ENCODE measurements around the gene CPEB4.

Gene CPEB4

DNA sequence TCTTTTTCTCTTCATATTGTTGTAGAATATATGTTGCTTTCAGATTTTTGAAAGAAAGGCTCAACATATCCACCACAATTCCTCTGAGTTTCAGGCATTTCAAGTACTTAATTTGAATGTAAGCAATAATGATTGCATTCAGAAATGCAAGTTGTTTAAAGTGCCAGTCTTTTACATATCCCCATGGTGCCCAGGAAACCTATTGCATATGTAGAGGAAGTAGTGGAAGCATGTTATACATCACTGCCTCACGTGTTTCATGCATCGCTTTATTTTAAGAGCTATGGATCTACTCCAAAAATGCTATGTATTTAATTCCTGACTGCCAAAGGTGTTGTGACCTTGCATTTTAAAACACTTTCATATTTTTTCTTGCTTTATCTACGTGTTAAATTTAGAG lies 28.1 kb downstream of the CPEB4 start:
- FAIRE-seq, result no peak

DNA sequence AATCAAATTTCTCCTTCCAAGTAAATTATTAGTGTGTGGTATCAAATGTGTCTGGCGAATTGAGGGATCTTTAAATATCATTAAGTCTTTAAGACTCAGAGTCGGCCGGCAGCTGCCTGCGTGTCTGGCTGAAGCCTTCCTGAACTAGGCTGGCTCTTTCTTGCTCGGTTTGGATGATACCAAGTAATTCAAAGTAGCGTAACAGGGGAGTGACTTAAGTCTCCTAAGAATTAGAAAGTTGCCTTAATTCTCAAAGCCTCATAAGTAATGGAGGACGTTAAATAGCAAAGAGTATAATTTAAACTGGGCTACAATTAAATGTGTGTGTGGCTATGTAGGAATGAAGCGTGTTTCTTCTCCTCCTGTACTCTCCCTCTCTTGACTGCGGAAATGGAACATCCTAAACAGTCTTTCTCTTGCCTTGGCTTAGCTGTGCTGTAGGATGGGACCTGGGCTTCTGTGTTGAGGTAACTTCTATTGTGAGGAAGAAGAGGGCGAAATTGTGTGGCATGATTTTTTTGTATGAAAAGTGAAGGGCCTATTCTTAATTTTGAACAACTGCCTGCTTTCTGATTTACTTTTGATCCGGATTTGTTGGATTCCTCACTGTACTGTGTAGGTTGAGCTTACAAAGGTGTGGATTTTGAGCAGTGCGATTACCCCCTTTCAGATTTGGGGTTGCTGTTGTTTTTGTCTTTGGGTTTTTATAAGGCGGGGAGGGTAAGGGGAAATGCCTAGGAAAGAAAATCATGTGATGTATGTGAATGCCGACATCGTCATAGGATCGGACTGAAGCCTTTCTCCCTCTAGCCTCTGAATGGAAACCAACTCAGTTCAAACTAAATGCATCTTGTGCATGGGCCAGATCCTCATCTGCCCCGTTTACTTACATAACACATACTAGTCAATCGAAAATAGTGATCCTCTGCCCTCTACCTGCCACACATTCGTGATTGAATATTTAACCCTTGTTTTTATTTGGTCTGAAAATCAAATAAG lies 29.9 kb downstream of the CPEB4 start:
- peak; percentile 31 for FAIRE-seq

DNA sequence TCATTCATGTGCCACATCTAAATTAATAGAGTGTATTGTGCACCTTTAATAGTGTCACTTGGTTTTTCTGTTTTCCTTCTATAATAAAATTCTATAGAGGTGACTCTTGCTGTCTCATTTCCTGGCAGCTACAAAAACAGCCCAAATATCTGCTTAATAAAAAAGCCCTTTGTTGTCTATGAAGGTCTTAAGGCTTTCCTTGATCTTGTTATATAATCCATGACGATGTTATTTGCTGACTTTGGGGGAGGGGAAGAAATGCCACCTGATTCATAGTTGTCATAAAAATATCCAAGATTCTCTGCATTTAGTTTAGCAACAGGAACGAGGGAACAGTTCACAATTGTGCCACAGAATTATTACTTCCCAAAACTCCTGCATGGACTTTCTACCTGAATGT lies 31.3 kb downstream of the CPEB4 start:
- no peak for FAIRE-seq

DNA sequence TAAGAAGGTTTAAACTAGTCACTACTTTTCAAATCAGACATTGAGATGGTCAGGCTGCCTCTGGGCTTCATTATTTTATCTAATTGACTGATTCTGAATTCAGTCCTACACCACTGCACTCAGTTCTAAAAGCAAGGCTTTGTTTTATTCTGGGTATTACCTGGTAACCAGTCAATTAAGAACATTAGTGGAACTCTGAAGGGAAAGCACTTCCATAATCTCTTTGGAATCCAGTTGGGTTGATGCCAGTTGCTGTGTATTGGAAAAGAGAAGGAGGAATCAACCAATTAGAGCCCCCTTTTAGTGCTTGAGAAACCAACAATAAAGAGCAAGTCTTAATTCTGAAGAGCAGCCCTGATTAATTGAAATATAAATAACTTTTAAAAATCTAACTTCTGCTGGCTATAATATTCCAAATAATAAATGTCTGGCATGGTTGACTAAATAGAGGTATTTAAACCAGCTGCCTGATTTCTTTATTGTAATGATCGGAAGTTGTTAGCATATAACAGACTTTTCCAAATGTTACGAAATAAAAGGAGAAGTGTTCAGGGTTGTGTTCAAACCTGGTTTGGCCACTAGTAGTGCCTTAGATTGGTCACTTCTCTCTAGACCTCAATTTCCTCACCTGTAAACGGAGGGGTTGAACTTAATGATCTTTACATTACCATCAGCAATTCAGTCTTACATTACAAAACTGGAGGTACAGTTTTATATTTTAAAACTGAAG lies 32.0 kb downstream of the CPEB4 start:
- FAIRE-seq, result no peak

DNA sequence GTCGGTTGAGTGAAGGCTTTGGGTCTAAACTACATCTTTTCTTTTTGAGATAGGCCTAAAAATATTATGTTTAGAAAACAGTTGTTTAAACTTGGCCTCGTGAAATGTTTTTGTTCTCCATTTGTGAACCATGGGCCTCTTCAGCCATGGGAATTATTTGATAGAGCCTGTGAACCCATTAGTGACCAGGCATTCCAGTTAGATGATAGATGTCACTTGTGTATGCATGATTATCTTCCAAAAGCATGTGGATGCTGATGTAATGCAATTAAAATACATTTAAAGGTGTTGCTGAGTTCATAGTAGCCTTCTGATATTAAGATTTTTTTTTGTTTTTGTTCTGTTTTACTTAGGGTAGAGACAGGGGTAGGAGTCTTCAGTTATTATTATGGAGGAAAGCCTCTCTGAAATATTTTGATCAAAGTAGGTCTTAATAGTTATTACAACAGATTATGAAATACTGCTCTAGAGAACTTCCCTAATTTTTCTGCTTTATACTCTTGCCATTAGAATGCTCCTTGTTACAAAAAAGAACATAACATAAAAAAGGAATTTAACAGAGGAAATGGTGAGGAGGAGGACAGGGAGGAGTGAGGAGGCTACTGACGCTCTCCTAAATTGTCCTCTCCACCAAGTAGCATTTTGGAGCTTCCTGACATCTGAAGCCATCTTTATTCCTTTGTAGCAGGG lies 32.9 kb downstream of the CPEB4 start:
- FAIRE-seq, result no peak

DNA sequence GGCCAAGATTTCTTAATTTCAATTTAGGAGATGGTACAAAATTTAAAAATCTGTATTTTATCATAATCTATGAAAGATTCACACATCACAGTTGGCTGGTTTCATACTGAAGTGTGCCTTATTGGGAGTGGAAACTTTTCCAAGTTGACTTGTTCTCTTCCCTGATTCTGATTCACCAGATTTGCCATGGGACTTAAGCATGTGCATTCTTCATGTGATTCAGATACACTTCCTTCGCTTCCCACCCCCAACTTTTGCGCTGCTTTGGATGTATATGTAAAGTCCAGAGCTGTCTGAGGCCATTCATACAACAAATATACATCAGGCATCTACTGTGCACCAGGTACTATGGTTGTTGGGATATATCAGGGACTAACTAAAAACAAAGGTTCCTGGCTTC lies 34.4 kb downstream of the CPEB4 start:
- FAIRE-seq, result no peak

DNA sequence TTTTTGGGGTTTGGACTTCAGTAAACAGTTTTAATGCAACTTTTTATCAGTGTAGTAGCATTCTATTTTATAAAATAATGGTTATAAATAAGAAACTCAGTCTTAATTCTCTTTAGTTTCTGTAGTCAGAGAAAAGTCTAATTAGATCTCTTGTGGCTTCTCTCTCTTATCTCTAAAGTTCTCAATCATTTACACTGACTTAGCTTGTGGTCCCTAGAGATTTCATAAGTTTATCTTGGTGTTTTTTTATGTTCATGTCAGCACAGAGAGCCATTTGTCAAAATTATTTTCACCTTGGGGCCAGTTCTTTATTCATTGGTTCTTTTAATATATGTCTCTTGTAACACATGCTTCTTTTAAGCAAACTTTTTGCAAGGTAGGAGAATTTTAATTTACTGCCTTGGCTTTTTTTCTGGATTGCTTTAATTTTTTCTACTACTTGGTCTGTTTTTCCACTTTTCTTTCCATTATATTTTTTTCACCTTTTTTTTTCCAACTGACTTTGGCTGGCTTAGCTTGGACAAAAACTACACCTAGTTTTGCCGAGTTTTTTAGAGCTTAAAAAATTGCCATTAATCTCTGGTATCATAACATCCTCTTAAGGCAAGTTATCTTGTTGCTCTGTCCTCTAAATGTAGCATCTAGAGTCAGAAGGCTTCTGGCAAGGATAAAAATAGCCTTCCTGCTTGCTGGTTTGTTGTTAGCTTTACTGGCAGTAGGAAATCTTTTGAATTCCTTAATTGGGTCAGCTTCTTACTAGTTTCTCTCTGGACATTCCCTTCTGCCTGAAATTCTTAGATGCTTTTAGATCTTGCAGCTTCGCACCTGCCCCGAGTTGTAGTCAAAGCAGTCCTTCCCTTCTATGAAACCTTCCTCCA lies 35.3 kb downstream of the CPEB4 start:
- no peak for FAIRE-seq

DNA sequence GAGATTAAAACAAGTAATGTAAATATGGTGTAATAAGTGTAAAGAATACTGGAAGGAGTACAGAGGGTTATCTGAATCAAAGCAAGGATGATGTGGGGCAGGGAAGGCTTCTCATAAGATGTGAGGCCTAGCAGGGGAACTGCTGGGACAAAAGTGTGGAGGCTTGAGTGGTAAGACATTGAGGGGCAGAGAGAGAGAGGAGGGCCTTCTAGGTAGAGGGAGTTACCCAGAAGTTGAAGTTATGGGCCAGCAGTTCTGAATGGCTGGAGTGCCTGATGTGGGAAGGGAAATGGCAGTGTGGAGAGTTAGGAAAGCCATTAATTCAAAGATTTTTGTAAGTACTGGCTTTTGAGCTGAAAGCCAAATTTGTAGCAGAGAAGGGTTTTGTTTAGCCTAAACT lies 36.8 kb downstream of the CPEB4 start:
- no peak for FAIRE-seq

DNA sequence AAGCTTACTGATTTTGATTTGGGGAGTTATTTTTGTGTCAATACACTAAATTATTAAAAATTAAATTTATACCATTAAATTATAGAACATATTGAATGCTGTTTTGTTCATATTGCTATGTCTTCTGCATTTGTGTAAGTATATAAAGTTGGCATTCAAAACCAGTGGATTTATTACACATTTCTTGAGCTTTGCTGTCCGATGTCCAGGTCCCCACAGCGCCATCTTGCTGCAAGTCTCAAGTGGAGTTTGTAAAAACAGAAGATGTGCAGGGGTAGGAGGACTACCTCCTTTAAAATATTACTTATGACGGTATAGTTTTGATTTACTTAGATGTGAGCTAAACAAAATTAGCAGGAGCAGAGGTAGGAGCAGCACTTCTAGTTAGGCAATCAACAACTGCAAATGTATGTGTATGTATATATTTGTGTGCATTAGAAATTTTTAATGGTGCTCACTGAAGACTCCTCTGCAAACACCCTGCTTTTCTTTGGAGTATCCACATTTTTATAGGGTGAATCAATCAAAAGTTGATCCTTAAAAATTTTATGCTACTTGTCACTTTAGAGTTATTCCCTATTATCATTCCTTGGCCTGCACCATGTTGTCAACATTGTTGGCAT lies 37.4 kb downstream of the CPEB4 start:
- FAIRE-seq, result no peak

DNA sequence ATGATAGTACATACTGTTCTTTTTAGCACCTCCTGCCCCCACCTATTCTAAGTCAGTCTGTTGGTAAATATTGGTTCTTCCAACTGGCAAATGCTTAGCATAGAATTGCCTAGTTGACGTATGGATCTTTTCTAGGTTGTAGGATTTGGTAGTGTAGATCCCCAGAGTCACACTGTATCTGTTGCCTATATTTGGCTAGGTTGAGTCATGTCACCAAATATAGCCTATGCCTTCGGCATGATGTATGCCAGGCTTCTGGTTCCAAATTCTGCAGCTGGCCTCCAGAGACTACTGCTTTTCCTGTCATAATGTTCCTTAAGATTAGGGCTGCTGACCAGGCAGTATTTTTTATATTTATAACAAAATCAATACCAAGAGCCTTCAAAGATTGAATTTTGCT lies 38.2 kb downstream of the CPEB4 start:
- FAIRE-seq, result no peak

DNA sequence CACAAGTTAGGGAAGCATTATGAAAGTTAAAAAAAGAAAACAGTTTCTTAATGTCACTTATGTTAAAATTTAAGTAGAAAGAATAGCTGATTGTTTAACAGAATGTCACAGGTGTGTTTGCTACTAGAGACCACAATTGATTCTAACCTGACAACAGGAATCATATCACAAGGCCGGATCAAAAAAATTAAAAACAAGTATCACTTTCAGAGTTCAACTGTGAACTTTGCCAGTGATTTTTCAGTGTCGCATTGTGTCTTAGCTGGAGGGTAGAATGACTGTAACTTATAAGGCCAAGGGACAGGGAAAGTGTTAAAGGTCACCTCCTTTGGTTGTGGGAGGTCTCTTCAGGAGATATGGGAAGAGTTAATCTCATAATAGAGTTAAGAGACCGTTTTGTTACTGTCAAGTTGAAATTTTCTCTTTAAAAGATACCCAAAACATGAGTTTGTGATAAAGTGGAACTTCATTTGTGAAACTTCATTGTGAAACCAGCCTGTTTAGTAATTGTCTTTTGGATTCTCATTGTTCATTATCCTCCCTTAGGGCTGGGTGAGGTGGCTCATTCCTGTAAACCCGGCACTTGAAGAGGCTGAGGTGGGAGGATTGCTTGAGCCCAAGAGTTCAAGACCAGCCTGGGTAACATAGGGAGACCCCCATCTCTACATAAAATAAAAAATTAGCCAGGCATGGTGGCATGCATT lies 40.9 kb downstream of the CPEB4 start:
- no peak for FAIRE-seq

DNA sequence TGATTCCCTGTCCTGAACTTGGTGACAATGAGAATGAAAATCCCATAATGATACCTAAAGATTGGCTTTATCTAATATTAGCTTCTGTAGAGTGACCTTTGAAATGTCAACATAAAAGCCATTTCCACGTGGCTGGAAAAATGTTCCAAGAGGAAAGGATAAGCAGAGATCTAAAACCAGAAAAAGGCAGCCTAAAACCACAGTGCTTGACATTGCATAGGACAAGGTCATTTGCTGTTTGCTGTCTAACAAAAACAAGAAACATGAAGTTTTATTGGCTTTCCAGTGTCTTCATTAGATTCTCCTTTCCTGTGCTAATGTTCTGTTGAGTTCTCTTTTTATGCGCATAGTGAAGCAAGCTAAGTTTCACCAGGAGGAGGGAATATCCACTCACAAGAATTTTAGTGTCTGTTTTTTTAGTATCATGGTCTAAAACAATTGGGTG lies 44.6 kb downstream of the CPEB4 start:
- FAIRE-seq, result no peak

DNA sequence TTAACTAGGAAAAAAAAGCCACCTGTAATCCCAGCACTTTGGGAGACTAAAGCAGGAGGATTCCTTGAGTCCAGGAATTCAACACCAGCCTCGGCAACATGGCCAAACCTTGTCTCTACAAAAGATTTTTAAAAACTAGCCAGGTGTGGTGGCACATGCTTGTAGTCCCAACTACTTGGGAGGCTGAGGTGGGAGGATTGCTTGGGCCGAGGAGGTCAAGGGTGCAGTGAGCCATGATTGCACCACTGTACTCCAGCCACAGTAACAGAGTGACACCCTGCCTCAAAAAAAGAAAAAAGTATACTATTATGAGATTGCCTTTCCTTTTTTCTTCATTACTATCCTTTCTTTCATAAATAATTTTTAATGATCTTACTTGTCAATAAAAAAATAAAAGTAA lies 45.8 kb downstream of the CPEB4 start:
- no peak for FAIRE-seq

DNA sequence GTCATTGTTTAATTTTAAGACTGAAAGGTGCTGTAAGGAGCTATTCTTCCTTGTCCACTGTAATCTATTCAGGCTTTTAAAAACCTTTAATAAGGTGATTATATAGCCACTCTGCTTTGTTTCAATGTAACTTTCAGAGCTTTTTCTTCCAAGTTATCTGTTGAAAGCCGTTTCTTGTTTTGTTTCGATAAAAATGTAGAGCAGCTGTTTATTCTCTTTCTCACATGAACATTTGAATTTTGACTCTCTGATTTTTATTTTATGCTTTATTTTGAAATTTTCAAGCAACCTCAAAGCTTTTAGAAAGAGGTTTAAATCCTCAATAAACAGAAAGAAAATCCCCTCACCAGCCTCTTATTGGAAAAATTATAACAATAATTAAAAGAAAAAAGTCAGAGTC lies 47.2 kb downstream of the CPEB4 start:
- FAIRE-seq, result no peak

DNA sequence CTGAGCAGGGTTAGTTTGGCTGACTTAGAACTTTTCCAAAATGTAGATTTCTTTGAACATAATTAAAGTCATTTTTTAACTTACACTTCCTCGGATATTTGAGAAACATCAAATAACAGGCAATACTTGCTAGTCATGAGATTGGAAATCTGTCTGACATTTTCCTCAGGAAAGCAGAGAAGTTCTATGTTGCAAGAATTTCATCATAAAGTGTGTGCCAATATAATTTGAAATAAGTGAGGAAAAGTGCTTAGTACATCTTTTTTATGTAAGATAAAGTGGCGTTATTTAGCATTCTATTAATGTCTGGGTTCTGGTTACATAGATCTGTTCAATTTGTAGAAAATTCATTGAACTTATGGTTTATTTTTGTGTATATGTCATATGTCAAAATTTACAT lies 52.1 kb downstream of the CPEB4 start:
- FAIRE-seq, result no peak

DNA sequence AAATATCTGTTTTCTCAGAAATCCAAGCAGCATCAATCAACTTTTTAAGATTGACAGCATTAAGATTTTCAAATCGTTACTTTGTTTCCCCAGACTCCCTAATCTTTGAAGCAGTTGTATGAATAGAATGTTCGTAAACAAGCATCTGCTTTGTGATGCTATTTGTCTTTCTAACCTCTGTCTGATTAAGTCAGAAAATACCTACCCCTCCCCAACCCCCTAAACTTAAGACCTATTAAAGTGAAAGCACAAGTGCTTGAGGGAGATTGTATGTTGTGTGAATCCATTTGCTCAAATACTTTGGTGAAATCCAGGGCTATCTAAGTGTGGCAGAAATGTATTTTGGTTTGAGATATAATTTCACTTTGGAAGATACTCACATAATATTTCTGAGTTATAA lies 53.0 kb downstream of the CPEB4 start:
- FAIRE-seq, result no peak

DNA sequence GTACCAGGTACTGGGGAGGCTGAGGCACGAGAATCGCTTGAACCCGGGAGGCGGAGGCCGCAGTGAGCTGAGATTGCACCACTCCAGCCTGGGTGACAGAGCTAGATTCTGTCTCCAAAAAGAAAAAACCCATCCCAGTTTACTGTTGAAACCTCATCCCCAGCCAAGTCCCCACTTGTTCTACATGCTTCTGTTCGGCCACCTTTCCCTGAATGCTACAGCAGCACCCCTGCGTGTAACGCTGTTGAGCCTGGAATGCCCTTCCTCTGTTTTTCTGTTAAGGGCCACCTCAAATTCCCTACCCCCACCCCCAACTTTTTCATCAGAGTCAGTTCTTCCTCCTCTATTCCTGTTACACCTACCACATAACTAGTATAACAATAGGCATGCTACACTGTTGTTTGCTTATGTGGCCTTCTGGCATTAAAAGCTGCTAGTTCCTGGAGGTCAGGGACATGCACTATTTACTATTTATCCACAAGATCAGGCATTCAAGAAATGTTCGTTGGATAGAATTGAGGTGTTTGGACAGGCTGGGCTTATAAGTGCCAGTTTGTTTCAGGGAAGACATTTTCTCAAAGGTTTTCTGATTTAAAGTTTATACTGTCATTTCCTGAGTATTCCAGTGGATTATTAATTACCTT lies 53.7 kb downstream of the CPEB4 start:
- no peak for FAIRE-seq

DNA sequence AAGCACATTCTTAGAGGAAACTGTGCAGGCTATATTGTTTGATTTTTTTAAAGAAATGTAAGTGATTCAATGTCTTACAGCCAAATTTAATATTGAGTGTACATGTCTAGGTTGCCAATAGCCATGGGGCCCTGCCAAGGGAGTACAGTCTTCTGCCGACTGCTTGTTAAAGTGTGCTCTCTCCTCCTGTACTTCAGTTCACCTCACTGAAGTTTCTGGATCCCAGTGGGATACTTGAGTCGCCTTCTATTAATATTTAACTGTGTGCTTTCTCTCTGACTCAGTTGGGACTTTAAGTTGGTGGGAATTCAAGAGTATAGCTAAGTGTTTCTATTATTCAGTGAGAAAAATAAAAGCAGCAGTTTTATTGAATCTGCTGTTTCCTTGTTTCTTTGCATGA lies 56.4 kb downstream of the CPEB4 start:
- FAIRE-seq, result no peak

DNA sequence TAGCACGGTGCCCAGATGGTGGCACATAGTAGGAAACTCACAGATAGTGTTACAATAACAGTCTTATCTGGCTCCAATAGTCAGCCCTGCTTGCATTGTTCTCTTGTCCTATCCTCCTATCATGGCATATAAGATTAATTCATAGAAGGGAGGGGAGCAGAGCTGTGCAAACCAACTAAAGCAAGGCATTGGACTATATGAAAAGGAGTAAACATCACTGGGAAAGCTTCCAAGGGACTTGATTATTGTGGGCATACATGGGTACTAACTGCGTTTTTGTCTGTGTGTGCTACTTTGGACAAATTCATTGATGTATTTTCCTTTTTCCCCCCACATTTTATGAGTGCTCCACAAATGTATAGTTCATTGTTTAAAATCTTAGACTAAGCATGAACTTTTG lies 57.0 kb downstream of the CPEB4 start:
- FAIRE-seq, result no peak

DNA sequence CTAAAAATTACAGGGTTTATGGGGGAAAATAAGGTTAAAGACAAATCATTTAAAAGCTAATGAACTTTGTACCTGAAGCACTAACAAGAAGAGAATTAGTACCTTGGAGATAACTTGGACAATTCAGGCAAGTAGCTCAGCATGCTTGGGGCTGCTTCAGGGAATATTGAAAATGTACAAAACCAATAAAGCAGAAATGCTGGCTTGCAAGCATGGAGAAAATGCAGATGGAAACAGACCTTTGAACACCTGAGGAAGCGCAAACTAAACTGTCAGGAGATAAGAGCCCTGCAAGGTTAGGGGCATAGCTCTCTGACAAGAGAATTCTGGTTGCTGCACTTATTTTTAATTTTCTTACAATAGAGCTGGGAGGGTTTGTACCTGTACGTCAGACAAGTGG lies 58.2 kb downstream of the CPEB4 start:
- no peak for FAIRE-seq

DNA sequence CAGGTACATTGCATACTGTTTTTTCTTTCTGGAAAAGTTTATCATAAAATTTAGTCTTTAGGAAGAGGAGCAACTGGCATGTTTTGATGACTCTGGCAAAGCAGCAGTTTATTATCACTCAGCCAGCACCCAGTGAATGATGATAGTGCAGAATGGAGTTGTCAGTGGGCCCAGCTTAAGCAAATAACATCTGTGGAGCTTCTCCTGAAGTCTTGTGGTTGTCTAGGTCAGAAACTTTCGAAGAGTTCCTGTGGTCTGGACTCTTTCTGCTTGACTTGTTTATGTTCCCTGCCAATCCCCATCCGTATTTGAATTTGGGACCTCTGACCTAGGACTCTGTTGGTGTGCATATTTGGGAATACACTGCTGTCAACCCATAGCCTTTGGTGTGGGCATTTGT lies 62.7 kb downstream of the CPEB4 start:
- FAIRE-seq, result no peak

Measured in endometrium (tissue), 2 donors.